SU-DHL-6 (cell line): ENCODE results near the gene TNIK.

Source experiments
- EZH2phosphoT487 ChIP-seq: fragments of 200-600 bp; sonication (generic), shearing (Covaris generic); conservative IDR thresholded peaks from 2 replicates; pipeline ENCODE4 v1.6.1; 2018; ENCODE audit warnings: mild to moderate bottlenecking, antibody characterized with exemption, low read length, moderate library complexity, mixed read lengths
- TF ChIP-seq, protein P1 (sequence below): fragments of 200-600 bp; sonication (generic); IDR thresholded peaks from one replicate; pipeline ENCODE4 v1.5.1; 2017; ENCODE audit warnings: antibody characterized with exemption, mild to moderate bottlenecking, low read length, moderate library complexity; ENCODE audit not compliant: insufficient read depth, poor library complexity, severe bottlenecking

DNA sequence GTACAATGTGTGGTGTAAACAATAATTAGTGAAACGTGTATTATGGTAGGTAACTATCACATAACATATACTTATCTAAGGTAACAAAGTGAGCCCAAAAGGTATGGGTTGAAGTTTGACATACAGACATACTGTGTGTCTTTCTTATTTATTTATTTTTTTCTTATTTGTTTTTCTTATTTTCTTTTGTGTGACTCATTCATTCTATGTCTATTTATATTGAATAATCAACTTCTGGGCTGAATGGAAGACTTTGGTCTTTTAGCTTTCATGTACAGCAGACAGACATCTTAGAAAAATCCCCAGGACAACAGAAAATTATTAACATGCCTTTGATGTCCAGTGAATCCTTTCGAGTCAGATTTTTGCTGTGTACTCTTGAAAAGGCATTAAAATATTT lies 233.4 kb downstream of the TNIK start:
- TF ChIP-seq, protein P1, sequence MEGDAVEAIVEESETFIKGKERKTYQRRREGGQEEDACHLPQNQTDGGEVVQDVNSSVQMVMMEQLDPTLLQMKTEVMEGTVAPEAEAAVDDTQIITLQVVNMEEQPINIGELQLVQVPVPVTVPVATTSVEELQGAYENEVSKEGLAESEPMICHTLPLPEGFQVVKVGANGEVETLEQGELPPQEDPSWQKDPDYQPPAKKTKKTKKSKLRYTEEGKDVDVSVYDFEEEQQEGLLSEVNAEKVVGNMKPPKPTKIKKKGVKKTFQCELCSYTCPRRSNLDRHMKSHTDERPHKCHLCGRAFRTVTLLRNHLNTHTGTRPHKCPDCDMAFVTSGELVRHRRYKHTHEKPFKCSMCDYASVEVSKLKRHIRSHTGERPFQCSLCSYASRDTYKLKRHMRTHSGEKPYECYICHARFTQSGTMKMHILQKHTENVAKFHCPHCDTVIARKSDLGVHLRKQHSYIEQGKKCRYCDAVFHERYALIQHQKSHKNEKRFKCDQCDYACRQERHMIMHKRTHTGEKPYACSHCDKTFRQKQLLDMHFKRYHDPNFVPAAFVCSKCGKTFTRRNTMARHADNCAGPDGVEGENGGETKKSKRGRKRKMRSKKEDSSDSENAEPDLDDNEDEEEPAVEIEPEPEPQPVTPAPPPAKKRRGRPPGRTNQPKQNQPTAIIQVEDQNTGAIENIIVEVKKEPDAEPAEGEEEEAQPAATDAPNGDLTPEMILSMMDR, result no peak
- TF ChIP-seq EZH2phosphoT487, result no peak
